ENCODE measurements around the gene DCTN2. TPM values are rescaled to one million over a fixed set of nuclear protein-coding genes. Genes with fewer than 3 reads are reported as not detected.

Gene DCTN2
- total and polyA plus RNA-seq, 4 donors = 60.0 to 110 (median 84.2) TPM

GRCh38 chr12:57586832-57587429 is 39.9 kb upstream of the DCTN2 start:
- Histone ChIP-seq H3K27me3 (ENCODE audit: control insufficient read depth in 3 of 3, insufficient read depth in 3 of 3, low read length in 2 of 3) (peaks cover 0 to 13% (median 13%) of the 10 kb centered on the region in 3 donors), H3K4me3 (no peak overlapping the region), H3K27ac (ENCODE audit: low read depth in 1 of 2, low read length in 1 of 2) (no peak overlapping the region), H3K9me3 (ENCODE audit: control insufficient read depth in 4 of 4, insufficient read depth in 3 of 4, low read length in 3 of 4) (no peaks in the 10 kb centered on the region), H3K36me3 (ENCODE audit: control insufficient read depth in 4 of 4, insufficient read depth in 4 of 4, low read length in 4 of 4) (no peaks in the 10 kb centered on the region), H3K4me1 (ENCODE audit: control insufficient read depth in 5 of 5, insufficient read depth in 5 of 5, low read length in 5 of 5) (peaks cover 0 to 13% (median 4%) of the 10 kb centered on the region in 5 donors), H3K9ac (ENCODE audit: insufficient read depth in 1 of 2, low read length in 2 of 2) (no peak overlapping the region)
- no peak for TF ChIP-seq CTCF (IDR thresholded peaks at IDR 0.05; ENCODE audit: control extremely low read depth, extremely low read depth)
- 83 to 90% methylated on average over 3 of the region's 3 CpGs for WGBS, 2 donors
- DNase-seq = no peak
- ATAC-seq (ENCODE audit: insufficient read depth, low FRiP score) = no peak

GRCh38 chr12:57586128-57586527 is 39.1 kb upstream of the DCTN2 start:
- ATAC-seq (ENCODE audit: insufficient read depth, low FRiP score) = no peak
- DNase-seq = no peak
- no peak for TF ChIP-seq CTCF (IDR thresholded peaks at IDR 0.05; ENCODE audit: control extremely low read depth, extremely low read depth)
- Histone ChIP-seq H3K4me1 (ENCODE audit: control insufficient read depth in 5 of 5, insufficient read depth in 5 of 5, low read length in 5 of 5) (peaks cover 0 to 6% (median 3%) of the 10 kb centered on the region in 5 donors), H3K27ac (ENCODE audit: low read depth in 1 of 2, low read length in 1 of 2) (no peak overlapping the region), H3K9me3 (ENCODE audit: control insufficient read depth in 4 of 4, insufficient read depth in 3 of 4, low read length in 3 of 4) (no peaks in the 10 kb centered on the region), H3K9ac (ENCODE audit: insufficient read depth in 1 of 2, low read length in 2 of 2) (peak overlapping the region in 1 of 2 donors; percentile 20), H3K27me3 (ENCODE audit: control insufficient read depth in 3 of 3, insufficient read depth in 3 of 3, low read length in 2 of 3) (peaks cover 0 to 13% (median 13%) of the 10 kb centered on the region in 3 donors), H3K4me3 (no peak overlapping the region), H3K36me3 (ENCODE audit: control insufficient read depth in 4 of 4, insufficient read depth in 4 of 4, low read length in 4 of 4) (no peaks in the 10 kb centered on the region)
- WGBS, 2 donors = 92 to 96% methylated on average over 3 of the region's 3 CpGs

GRCh38 chr12:57585156-57585555 is 38.2 kb upstream of the DCTN2 start:
- Histone ChIP-seq H3K36me3 (ENCODE audit: control insufficient read depth in 4 of 4, insufficient read depth in 4 of 4, low read length in 4 of 4) (no peaks in the 10 kb centered on the region), H3K9ac (ENCODE audit: insufficient read depth in 1 of 2, low read length in 2 of 2) (no peak overlapping the region), H3K4me3 (no peak overlapping the region), H3K27ac (ENCODE audit: low read depth in 1 of 2, low read length in 1 of 2) (no peak overlapping the region), H3K9me3 (ENCODE audit: control insufficient read depth in 4 of 4, insufficient read depth in 3 of 4, low read length in 3 of 4) (no peaks in the 10 kb centered on the region), H3K27me3 (ENCODE audit: control insufficient read depth in 3 of 3, insufficient read depth in 3 of 3, low read length in 2 of 3) (peaks cover 0 to 13% (median 13%) of the 10 kb centered on the region in 3 donors), H3K4me1 (ENCODE audit: control insufficient read depth in 5 of 5, insufficient read depth in 5 of 5, low read length in 5 of 5) (no peaks in the 10 kb centered on the region)
- ATAC-seq (ENCODE audit: insufficient read depth, low FRiP score) (no peak), DNase-seq (no peak)
- 81 to 84% methylated on average over 2 of the region's 2 CpGs for WGBS, 2 donors
- no peak for TF ChIP-seq CTCF (IDR thresholded peaks at IDR 0.05; ENCODE audit: control extremely low read depth, extremely low read depth)

GRCh38 chr12:57584690-57585089 is 37.7 kb upstream of the DCTN2 start:
- ATAC-seq (ENCODE audit: insufficient read depth, low FRiP score) (no peak), DNase-seq (no peak)
- Histone ChIP-seq H3K36me3 (ENCODE audit: control insufficient read depth in 4 of 4, insufficient read depth in 4 of 4, low read length in 4 of 4) (no peaks in the 10 kb centered on the region), H3K27me3 (ENCODE audit: control insufficient read depth in 3 of 3, insufficient read depth in 3 of 3, low read length in 2 of 3) (peaks cover 0 to 13% (median 13%) of the 10 kb centered on the region in 3 donors), H3K9ac (ENCODE audit: insufficient read depth in 1 of 2, low read length in 2 of 2) (no peak overlapping the region), H3K9me3 (ENCODE audit: control insufficient read depth in 4 of 4, insufficient read depth in 3 of 4, low read length in 3 of 4) (no peaks in the 10 kb centered on the region), H3K4me3 (no peak overlapping the region), H3K4me1 (ENCODE audit: control insufficient read depth in 5 of 5, insufficient read depth in 5 of 5, low read length in 5 of 5) (no peaks in the 10 kb centered on the region), H3K27ac (ENCODE audit: low read depth in 1 of 2, low read length in 1 of 2) (no peak overlapping the region)
- TF ChIP-seq CTCF (IDR thresholded peaks at IDR 0.05; ENCODE audit: control extremely low read depth, extremely low read depth) = no peak

Measured in lung (tissue), 12 donors.